ENCODE measurements around the gene FGGY.
"Not testable (repeated sequence)": the region's sequence is repeated elsewhere in the genome, so short reads cannot be mapped to it uniquely, and the experiment has no call there.

Gene FGGY

DNA sequence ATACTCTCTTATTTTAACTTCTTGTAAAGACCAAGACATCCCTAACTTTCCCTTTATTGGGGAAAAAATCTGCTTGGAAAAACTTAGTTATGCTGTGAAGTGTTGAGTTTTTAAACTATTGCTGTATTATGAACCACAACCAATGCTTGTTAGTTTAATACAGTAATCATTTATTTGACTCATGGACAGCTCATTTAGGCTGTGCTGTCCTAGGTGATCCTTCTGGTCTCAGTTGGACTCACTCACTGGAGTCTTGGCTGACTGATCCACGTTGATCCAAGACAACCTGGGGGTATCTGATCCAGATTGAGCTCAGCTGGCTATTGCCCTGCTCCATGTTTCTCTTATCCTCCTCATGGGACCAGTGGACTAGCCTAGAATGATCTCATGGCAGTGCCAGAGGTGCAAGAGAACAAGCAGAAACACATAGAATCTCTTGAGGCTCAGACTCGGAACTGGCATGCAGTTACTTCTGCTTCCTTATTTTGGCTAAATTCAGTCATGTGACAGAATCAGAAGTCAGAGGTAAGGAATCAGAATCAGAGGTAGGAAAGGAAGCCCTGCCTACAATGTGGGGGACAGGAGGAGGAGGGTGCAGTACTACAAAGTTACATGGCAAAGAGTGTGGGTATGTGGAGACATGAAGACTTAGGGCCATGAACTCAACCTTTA lies 156.5 kb downstream of the FGGY start:
- no peak for DNase-seq

GRCh38 chr1:59455206-59455605 lies 158.3 kb downstream of the FGGY start:
- no peak for DNase-seq

DNA sequence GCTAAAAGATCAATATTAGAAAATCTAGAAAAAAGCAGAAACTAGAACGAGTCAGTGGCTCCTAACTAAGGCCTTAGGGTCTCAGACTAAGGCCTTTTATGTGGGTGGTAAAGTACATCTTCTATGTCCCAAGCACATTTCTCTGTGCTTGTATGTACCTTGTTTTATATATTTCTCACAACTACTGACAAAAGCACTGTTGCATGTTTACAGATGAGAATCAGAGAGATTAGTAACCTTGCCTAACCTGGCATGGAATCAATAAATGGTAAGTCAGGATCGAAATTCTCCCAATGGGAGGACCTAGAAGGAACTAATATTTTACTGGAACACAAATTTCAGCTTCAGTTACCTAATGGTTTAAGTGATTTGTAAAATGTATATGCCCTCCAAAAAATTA lies 160.9 kb downstream of the FGGY start:
- DNase-seq: no peak

DNA sequence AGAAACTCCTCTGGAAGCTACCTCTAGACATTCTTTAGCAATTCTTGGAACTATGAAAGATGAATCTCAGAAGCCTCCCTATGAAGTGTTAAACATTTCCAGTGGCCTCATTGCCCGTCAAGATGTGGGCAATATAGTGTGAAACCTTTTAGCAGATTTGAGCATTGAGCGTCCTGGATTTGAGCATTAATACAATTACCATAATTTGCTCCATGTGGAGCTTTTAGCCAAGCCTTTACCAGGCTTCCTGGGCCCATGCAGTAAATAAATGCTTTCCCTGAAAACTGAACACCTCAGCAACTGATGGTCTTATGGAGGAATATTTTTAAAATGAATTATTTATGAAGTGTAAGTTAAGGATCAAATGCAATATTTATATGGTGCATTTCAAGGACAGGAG lies 162.0 kb downstream of the FGGY start:
- DNase-seq: no peak

DNA sequence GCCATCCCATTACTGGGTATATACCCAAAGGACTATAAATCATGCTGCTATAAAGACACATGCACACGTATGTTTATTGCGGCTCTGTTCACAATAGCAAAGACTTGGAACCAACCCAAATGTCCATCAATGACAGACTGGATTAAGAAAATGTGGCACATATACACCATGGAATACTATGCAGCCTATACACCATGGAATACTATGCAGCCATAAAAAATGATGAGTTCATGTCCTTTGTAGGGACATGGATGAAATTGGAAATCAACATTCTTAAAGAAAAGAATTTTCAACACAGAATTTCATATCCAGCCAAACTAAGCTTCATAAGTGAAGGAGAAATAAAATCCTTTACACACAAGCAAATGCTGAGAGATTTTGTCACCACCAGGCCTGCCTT lies 166.0 kb downstream of the FGGY start:
- DNase-seq: not testable (repeated sequence)

DNA sequence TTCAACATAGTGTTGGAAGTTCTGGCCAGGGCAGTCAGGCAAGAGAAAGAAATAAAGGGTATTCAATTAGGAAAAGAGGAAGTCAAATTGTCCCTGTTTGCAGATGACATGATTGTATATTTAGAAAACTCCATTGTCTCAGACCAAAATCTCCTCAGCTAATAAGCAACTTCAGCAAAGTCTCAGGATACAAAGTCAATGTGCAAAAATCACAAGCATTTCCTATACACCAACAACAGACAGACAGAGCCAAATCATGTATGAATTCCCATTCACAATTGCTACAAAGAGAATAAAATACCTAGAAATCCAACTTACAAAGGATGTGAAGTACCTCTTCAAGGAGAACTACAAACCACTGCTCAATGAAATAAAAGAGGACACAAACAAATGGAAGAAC lies 168.6 kb downstream of the FGGY start:
- not testable (repeated sequence) for DNase-seq

DNA sequence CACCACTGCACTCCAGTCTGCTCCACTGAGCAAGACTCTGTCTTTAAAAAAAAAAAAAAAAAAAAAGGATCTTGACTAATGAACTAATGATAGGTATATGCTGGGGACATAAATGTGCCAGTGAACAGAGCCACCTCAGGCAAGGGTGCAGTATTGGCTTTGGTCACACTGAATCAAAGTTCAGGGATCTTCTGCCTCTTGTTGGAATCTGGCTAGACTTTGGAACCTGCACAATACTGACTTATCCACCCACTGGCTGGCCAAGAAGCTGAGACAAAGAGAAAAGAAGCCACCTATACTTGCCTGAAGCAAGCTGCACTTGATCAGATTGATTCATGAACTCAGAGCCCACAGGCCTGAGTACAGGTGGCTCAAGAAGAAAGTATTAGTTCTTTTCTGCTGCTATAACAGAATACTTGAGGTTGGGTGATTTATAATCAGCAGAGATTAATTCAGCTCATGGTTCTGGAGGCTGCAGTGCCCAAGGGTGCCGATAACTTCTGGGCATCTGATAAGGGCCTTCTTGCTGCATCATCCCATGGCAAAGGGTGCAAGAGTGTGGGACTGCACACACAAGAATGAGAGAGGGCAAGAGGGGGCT lies 172.0 kb downstream of the FGGY start:
- no peak for DNase-seq

DNA sequence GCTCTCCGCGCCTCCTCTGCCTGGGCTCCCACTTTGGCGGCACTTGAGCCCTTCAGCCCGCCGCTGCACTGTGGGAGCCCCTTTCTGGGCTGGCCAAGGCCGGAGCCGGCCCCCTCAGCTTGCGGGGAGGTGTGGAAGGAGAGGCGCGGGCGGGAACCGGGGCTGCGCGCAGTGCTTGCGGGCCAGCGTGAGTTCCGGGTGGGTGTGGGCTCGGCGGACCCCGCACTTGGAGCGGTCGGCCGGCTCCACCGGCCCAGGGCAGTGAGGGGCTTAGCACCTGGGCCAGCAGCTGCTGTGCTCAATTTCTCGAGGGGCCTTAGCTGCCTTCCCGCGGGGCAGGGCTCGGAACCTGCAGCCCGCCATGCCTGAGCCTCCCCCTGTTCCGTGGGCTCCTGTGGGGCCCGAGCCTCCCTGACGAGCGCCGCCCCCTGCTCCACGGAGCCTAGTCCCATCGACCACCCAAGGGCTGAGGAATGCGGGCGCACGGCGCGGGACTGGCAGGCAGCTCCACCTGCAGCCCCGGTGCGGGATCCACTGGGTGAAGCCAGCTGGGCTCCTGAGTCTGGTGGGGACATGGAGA lies 175.2 kb downstream of the FGGY start:
- DNase-seq: not testable (repeated sequence)

- no peak for DNase-seq
Observed at GRCh38 chr1:59473831-59474230, 176.9 kb downstream of the FGGY start.

GRCh38 chr1:59474496-59474895 lies 177.6 kb downstream of the FGGY start:
- no peak for DNase-seq

DNA sequence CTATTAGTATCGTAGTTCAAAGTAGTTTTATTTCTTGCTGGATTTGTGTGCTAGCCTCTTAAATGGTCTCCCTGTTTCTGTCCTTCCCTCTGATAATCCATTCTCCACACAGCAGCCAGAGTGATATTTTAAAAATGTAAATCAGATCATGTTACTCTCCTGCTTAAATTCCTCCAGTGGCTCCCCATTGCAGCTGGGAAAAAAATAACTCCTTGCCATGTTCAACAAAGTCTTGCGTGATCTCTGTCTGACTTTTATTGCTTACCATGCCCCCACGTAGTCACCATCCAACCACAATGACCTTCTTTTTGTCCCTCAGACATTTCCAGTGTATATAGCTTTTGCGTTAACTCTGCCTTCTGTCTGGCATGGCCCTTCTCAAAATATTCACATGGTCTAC lies 178.8 kb downstream of the FGGY start:
- DNase-seq: no peak

GRCh38 chr1:59477286-59477685 lies 180.4 kb downstream of the FGGY start:
- DNase-seq: peak; percentile 44

- DNase-seq: no peak
Observed at GRCh38 chr1:59477867-59478266, 181.0 kb downstream of the FGGY start.

GRCh38 chr1:59478822-59479221 lies 181.9 kb downstream of the FGGY start:
- DNase-seq: no peak

- no peak for DNase-seq
Observed at GRCh38 chr1:59480188-59480888, 183.4 kb downstream of the FGGY start.

DNA sequence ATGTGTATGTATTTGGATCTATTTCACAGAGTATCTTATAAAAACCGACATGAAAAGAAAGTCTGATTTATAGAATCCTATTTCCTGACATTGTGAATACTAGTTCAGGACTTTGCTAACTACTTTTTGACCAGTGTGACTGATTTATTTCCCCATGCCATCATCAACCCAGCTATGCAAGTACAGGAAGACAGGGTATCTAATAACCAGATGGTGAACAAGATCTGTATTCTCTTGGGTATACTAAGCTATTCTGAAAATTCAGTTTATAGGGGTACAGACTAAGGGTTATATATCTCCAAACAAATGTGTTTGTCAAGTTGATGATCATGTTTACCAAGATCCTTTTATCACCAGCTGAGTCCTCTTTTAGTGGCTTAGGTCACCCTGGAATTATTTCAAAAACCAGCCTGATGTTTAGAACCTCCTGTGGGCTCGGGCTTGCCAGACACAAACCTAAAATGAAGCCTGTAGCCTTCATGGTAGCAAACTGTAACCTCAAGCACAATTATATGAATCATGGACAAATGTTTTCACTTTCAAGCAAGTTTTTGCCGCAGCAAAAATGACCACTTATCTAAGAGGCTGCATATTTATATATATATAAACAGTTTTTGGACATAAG lies 185.1 kb downstream of the FGGY start:
- no peak for DNase-seq

DNA sequence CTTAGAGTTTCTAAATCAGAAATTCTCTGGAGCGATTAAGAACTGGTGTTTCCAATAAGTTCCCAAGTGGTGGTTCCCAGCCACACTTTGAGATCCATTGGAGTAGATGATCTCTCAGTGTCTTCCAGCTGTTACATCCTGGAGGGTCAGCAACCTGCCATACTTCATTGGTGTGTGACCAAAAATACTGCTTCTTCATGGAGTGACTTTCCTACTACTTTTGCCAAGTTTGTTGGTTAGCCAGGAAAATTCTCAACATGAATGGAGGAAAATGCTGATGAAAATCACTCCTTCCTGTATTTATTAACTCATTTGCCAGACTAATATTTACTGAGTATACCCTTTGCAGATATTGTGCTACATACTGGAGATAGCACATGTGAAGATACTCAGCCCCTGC lies 186.1 kb downstream of the FGGY start:
- DNase-seq: no peak

GRCh38 chr1:59484096-59484495 lies 187.2 kb downstream of the FGGY start:
- DNase-seq: no peak

DNA sequence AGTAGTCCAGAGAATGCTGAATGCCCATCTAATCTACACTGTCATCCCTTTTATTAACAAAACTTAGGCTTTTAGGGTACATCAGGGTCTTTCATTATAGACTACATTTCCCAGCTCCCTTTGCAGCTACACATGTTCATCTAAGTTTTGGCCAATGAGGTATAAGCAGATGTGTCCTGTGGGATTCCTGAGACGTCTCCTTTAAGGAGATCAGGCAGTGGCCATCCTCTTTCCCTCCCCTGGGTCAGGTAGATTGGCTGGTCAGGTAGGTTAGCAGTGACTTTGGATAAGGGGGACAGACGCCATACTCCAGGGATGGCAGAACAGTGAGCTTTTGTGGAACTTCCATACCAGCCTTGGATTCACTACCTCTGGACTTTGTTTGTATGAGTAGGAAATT lies 188.3 kb downstream of the FGGY start:
- DNase-seq: no peak

- DNase-seq: no peak
Observed at GRCh38 chr1:59485949-59486348, 189.1 kb downstream of the FGGY start.

GRCh38 chr1:59486615-59487014 lies 189.7 kb downstream of the FGGY start:
- no peak for DNase-seq

GRCh38 chr1:59487335-59488031 lies 190.6 kb downstream of the FGGY start:
- no peak for DNase-seq

DNA sequence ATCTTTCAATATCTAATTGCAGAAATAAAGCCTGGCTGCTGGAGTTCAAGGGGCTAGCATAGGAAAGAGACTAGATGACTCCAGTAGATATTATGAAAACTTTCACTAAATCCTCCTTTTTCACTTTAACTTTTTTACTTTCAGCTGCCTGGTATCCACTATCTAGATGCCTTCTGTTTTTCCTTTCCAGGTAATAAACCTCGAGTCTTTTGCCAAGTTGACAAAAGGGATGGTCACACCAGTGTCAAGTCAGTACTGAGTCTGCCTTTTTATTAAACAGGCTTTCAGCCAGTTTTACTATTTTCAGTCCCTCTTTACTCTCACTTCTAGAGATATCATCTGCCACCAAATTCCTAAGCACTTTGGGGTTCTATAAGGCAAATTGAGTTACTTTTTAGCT lies 195.6 kb downstream of the FGGY start:
- DNase-seq: no peak
